HK-2 (cell line): ENCODE measurements around the gene BMF.
"Not testable (repeated sequence)": the region's sequence is repeated elsewhere in the genome, so short reads cannot be mapped to it uniquely, and the experiment has no call there.

Source experiments
- DNase-seq: peaks from one replicate; pipeline ENCODE4 v3.0.0-alpha.2; 2018; ENCODE audit not compliant: unreplicated experiment

Gene BMF

GRCh38 chr15:40108855-40109735 lies at the start of gene BMF:
TSS of gene BMF (minus strand) at chr15:40108879. CDS start at chr15:40106086, 2,793 bp downstream.
- peak; percentile 95 for DNase-seq

GRCh38 chr15:40157778-40158447 lies 49.2 kb upstream of the BMF start:
- DNase-seq, result no peak

- DNase-seq, result no peak
Observed at GRCh38 chr15:40155270-40155910, 46.7 kb upstream of the BMF start.

GRCh38 chr15:40154821-40155220 lies 46.1 kb upstream of the BMF start:
- DNase-seq, result not testable (repeated sequence)

- no peak for DNase-seq
Observed at GRCh38 chr15:40151991-40152390, 43.3 kb upstream of the BMF start.

- no peak for DNase-seq
Observed at GRCh38 chr15:40151499-40151898, 42.8 kb upstream of the BMF start.

- peak; percentile 48 for DNase-seq
Observed at GRCh38 chr15:40150163-40150925, 41.7 kb upstream of the BMF start.

GRCh38 chr15:40149339-40149738 lies 40.7 kb upstream of the BMF start:
- no peak for DNase-seq

- peak; percentile 10 for DNase-seq
Observed at GRCh38 chr15:40146037-40146436, 37.4 kb upstream of the BMF start.

- no peak for DNase-seq
Observed at GRCh38 chr15:40142428-40142827, 33.7 kb upstream of the BMF start.

GRCh38 chr15:40138201-40138570 lies 29.5 kb upstream of the BMF start:
- DNase-seq, result not testable (repeated sequence)

GRCh38 chr15:40137303-40138200 lies 28.9 kb upstream of the BMF start:
- no peak for DNase-seq

- no peak for DNase-seq
Observed at GRCh38 chr15:40136470-40137302, 28.0 kb upstream of the BMF start.

- not testable (repeated sequence) for DNase-seq
Observed at GRCh38 chr15:40135846-40136450, 27.3 kb upstream of the BMF start.

GRCh38 chr15:40134885-40135284 lies 26.2 kb upstream of the BMF start:
- DNase-seq, result no peak

GRCh38 chr15:40133544-40133943 lies 24.9 kb upstream of the BMF start:
- DNase-seq, result no peak

GRCh38 chr15:40130799-40131502 lies 22.3 kb upstream of the BMF start:
- no peak for DNase-seq

- DNase-seq, result no peak
Observed at GRCh38 chr15:40130118-40130517, 21.4 kb upstream of the BMF start.
